HG03025 (cell line): ENCODE data around the gene KRTAP4-11.
"Not testable (repeated sequence)": the region's sequence is repeated elsewhere in the genome, so short reads cannot be mapped to it uniquely, and the experiment has no call there.

Experiments used
- ATAC-seq: cut with Tn5 transposase; IDR thresholded peaks from one replicate; pipeline ENCODE4 v1.9.1; 2021; ENCODE audit warnings: mild to moderate bottlenecking, moderate library complexity; ENCODE audit not compliant: unreplicated experiment, low FRiP score

The KRTAP4-11 gene

DNA sequence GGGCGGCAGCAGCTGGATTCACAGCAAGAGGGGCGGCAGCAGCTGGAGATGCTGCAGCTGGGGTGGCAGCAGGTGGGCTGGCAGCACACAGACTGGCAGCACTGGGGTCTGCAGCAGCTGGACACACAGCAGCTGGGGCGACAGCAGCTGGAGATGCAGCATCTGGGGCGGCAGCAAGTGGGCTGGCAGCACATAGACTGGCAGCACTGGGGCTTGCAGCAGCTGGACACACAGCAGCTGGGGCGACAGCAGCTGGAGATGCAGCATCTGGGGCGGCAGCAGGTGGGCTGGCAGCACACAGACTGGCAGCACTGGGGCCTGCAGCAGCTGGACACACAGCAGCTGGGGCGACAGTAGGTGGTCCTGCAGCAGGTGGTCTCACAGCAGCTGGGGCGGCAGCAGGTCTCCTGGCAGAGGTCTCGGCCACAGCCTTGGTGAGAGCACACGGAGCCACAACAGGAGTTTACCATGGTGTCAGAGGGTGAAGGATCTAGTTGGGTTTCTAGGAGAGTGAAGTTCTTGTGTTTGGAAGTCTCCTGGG lies at the start of gene KRTAP4-11:
KRTAP4-11 (minus strand) TSS at position 528 of the 541 bp plus-strand sequence; CDS start at position 470, 58 bp downstream.
- ATAC-seq: not testable (repeated sequence)

DNA sequence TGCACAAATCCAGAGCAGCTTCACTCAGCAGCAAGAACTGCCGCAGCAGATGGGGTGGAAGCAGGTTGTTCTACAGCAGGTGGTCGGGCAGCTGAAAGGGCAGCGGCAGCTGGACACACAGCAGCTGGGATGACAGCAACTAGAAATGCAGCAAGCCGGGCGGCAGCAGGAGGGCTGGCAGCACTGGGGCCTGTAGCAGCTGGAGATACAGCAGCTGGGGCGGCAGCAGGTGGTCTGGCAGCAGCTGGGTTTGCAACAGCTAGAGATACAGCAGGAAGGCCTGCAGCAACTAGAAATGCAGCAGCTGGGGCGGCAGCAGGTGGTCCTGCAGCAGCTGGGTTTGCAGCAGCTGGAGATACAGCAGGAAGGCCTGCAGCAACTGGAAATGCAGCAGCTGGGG lies 49.4 kb upstream of the KRTAP4-11 start:
- no peak for ATAC-seq

DNA sequence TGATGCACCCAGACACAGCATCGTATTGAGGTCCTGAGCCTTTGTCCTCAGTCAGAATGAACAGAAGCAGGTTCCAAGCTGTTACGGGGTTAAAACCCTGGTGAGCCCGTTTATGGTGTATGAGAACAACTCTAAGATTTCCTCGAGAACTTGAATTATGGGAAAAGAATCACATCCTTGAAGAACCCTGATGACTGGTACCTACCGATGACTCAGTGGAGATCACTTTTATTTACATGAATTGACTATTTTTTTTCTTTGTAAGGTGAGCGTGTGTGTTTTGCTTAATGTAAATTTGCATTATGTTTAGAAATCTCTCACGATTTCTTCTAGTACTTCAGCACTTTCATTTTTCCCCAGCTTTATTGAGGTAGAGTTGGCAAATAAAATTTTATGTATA lies 45.7 kb upstream of the KRTAP4-11 start:
- ATAC-seq: no peak

DNA sequence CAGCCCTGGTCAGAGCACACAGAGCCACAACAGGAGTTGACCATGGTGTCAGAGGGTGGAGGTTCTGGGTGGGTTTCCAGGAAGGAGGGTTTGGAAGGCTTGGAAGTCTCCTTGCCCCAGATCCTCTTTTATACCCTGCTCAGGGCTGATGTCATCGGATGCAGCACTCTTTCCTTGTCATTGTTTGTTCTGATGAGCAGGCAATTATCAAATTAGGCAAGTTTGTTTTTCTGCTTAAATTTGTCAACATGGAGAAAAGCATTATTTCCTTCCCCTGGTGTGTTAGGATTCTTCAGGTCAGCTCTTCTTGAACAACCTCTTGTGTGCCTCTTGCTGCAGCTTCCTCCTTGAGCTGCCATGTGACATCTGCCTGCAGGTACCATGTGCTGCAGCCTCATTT lies 42.5 kb upstream of the KRTAP4-11 start, which contains the start of gene KRTAP4-4:
KRTAP4-4 (minus strand) TSS at position 101 of the 400 bp plus-strand sequence; CDS start at position 44, 57 bp downstream.
- no peak for ATAC-seq

DNA sequence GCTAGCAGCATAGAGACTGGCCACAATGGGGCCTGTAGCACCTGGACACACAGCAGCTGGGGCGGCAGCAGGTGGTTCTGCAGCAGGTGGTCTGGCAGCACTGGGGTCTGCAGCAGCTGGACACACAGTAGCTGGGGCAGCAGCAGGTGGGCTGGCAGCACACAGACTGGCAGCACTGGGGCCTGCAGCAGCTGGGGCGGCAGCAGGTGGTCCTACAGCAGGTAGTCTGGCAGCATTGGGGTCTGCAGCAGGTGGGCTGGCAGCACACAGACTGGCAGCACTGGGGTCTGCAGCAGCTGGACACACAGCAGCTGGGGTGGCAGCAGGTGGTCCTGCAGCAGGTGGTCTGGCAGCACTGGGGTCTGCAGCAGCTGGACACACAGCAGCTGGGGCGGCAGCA lies 42.0 kb upstream of the KRTAP4-11 start:
- ATAC-seq: not testable (repeated sequence)

DNA sequence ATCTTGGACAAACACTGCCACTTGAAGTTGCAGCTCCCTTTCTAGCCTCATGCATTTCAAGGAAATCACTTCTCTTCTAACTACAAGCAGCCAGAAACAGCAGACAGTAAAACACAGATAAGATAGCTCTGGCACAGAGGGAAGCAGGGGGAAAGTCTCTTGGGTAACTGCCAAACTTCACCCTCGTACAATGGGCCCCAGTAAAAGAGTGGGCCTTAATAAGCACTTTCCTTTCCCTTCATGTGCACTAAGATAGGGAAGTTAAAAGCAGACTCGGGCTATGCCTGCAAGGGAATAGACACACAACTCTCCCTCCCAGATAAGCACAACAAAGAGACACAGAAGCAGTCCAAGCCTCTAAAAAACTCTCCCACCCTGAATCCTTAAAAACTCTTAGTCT lies 35.7 kb upstream of the KRTAP4-11 start:
- ATAC-seq: no peak

DNA sequence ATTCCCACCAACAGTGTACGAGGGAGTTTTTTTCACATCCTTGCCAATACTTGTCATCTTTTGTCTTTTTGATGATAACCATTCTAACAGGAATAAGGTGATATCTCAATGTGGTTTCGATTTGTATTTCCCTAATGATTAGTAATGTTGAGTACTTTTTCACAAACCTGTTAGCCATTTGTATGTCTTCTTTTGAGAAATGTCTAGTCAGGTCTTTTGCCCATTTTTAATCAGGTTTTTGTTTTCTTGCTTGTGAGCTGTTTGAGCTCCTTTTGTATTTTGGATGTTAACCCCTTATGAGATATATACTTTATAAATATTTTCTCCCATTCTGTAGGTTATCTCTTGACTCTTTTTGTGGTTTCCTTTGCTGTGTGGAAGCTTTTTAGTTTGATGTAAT lies 33.4 kb upstream of the KRTAP4-11 start:
- no peak for ATAC-seq

DNA sequence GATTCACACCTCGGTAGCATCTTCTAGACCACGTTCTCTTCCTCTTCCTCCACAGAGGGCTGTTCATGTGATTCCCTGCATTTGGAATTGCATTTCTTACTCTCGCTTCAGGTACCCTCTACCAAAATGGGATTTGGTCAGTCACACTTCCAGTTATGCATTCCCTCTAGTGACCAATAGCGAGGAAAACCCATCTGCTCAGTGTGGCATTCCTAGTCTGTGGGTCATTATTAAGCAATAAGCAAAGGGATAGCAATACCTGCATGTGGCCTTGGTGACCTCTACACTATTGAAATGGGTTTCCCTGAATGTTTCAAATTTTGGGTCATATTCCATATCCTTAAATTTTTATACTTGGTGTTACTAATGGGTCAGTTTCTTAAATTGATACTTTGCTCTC lies 31.9 kb upstream of the KRTAP4-11 start:
- no peak for ATAC-seq

DNA sequence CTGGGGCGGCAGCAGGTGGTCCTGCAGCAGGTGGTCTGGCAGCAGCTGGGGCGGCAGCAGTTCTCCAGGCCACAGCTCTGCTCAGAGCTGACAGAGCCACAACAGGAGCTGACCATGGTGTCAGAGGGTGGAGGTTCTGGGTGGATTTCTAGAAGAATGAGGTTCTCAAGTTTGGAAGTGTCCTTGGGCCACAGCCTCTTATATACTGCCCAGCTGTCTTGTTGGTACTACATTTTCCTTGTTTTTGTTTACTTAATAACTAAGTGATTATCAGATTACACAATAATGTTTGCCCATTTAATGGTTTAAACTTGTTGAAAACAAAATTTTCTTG lies 31.4 kb upstream of the KRTAP4-11 start, which contains the start of gene KRTAP4-5:
KRTAP4-5 (minus strand) TSS at position 174 of the 334 bp plus-strand sequence; CDS start at position 116, 58 bp downstream.
- no peak for ATAC-seq

DNA sequence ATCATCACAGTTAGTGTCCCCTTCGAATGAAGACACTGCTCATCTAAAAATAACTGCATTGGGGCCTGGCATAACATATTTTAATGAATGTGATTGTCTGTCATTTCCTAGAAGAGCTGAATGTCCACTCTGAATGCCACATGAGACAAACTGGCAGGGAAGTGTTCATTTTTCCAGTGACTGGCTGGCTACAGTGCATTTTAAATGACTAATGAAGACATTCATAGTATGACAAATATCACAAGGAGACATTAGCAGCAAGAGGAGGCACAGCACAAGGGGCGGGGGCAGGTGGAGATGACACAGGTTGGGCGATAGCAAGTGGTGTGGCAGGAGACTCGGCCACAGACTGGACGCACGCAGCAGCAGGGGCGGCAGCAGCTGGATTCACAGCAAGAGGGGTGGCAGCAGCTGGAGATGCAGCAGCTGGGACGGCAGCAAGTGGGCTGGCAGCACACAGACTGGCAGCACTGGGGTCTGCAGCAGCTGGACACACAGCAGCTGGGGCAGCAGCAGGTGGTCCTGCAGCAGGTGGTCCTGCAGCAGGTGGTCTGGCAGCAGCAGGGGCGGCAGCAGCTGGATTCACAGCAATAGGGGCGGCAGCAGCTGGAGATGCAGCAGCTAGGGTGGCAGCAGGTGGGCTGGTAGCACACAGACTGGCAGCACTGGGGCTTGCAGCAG lies 30.9 kb upstream of the KRTAP4-11 start:
- ATAC-seq: not testable (repeated sequence)

DNA sequence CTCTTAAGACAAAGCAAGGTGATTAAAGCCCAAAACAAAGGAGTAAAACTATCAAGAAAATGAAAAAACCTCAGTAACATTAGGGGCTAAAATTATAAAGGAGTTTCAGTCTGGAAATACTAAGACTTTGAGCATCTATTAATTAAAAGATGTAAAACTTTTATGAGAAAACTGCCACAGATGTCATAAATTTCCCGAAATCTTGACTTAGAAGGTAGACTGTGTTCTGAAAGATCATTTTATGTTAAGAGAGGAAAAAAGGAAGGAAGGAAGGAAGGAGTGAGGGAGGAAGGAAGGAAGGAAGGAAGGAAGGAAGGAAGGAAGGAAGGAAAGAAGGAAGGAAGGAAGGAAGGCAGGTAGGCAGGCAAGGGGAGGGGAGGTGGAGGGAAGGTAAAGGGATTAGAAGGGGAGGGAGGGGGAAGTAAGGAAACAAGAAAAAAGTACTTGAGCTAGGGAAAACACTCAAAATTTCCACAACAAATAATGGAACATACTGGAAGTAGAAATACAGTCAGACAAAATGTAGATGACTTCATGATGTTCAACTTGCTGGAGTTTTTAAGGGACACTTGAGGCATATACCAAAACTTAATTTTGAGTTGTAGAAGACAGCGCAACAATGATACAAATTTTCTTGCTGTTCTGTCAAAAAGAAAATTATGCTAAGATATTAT lies 29.5 kb upstream of the KRTAP4-11 start:
- ATAC-seq: no peak

DNA sequence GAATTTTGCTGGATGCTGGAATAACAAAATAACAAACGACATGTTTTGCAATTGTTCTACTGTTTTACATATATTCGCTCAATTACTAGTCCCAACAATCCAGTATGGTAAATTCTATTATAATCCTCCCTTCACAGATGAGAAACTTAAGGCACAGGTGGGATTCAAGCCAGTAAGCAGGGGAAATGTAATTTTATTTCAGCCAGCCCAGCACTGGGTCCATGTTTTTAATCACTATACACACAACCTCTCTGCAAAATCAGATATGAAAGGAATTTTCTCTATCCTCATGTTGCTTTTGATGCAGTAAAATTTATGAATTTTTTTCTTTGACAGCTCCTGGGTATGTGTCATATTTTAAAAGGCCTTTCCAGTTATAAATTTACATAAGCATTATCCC lies 27.1 kb upstream of the KRTAP4-11 start:
- no peak for ATAC-seq

DNA sequence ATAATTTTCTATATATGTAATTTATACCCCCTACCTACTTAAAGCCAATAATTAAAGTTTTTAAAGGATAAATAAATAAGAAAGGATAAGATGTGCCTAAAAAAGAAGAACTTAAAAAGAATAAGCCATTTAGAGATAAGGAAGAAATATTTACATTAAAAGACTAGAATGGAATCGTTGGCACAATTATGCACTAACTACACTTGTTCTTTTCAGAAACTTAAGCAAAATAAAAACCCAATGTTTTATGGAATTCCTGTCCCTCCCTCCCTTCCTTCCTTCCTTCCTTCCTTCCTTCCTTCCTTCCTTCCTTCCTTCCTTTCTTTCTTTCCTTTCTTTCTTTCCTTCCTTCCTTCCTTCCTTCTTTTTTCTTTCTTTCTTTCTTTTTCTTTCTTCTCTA lies 26.7 kb upstream of the KRTAP4-11 start:
- ATAC-seq: no peak

DNA sequence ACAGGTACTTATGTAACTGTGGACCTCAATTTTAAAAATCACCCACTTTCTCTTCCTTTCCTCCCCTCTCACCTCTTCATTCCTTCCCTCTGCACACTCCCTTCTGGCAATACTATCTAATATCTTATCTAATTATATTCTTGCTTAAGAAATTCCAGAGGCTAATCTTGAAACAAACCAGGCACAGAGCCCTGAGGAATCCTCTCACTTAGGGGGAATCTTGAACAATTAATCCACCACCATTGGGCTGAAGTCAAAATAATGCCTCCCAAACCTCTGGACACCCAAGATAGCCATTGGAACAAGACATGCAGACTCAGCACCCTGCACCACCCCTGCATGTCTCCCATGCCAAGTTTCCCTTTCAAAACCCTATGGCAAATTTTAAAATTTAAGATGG lies 23.2 kb upstream of the KRTAP4-11 start:
- ATAC-seq: no peak

DNA sequence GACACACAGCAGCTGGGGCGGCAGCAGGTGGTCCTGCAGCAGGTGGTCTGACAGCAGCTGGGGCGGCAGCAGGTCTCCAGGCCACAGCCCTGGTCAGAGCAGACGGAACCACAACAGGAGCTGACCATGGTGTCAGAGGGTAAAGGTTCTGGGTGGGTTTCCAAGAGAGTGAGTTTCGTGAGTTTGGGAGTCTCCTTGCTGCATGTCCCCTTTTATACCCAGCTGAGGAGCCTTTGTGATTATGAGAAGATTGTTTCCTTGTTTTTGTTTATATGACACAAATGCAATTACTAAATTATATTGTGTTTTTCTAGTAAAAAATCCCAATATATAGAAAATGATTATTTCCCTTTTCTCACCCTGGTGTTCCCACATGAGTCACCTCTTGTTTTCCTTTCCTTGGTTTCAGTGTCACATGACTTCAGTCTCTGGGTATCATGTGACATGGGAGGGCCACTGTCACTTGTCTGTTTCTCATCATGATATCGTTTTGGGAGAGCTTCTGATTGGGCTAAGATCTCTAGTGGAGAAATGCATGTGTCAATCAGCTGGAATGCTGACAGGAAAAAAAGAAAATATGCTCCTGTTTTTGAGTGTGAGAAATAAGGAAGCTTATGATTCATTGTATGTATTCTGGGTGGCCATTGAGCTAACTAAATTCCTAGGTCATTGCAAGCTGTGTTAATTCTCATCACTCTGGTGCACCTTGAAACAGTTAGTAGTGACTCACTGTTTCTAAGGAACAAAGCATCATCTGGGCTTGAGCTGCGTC lies 22.4 kb upstream of the KRTAP4-11 start, which contains the start of gene KRTAP4-6:
KRTAP4-6 (minus strand) TSS at position 185 of the 772 bp plus-strand sequence; CDS start at position 128, 57 bp downstream.
- ATAC-seq: no peak

DNA sequence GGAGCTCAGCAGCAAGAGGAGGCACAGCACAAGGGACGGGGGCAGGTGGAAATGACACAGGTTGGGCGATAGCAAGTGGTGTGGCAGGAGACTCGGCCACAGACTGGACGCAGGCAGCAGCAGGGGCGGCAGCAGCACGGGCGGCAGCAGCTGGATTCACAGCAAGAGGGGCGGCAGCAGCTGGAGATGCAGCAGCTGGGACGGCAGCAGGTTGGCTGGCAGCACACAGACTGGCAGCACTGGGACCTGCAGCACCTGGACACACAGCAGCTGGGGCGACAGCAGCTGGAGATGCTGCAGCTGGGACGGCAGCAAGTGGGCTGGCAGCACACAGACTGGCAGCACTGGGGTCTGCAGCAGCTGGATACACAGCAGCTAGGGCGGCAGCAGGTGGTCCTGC lies 21.7 kb upstream of the KRTAP4-11 start:
- not testable (repeated sequence) for ATAC-seq

DNA sequence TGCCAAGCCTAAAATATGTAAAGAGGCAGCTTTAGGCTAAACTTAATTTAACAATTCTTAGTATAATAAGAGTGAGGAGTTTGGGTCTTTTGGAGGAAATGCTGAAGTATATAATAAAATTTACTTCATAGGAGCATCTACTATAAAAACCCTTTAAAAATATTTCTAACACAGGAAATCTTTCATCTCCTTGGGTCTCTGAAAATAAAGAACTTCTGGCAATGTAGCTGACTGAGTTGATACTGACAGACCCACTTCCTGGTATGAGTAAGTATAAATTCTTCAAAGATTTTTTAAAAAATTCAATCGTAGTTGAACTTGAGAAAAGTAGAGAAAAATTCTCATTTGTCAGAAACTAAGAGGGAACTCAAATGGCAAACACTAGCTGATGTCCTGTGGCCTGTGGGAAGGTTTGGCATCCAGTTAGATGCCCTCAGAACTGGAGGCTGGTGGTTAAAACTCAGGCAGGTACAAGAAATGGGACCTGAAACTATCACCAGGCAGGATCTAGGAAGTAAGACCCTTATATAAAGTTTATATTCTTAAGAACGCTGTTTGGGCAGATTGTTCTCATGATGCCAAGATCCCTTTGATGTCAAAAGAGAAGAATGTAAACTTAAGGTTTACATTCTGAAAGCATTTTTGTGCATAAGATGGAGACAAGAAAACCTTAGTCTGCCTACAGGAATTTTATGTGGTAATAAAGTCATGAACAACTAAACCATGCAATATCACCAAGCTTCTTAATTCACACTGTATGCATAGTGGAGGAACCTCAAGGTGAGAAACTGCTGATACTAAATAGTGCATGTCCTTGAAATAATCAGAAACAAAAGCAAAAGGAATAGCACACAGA lies 15.9 kb upstream of the KRTAP4-11 start:
- no peak for ATAC-seq

DNA sequence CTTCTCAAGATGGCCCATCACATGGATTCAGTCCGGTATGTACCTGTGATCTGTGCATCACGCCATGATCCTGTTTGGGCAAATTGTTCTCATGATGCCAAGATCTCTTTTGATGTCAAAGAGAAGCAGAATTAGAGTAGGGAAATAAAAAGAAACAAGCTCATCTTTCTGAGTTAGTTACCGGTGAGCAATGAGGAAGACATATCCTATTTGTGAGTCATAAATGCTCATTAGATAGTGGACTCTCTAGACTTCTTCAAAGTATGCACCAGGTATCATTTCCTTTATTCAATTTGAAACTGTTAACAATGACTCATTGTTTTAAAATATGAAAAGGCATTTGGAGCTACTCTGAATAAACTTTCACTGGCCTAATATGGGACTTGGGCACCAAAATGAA lies 13.8 kb upstream of the KRTAP4-11 start:
- ATAC-seq: no peak

DNA sequence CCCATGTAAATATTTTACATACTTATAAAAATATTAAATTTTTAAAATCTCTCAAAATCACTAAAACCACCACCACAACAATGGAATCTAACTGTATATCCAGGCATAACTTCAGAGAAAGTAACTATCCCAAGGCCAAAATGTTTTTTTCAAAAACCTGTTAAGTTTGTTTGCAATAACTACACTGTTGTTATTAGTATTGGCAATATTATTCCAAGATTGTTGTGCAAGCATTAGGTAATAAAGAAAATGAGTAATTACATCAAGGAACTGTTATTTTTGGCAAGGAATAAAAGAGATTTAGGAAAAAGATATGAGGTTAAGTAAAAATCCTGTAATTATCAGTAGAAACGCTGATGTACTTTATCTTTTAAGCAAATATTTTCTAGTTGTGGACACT lies 9.2 kb upstream of the KRTAP4-11 start:
- ATAC-seq: no peak

DNA sequence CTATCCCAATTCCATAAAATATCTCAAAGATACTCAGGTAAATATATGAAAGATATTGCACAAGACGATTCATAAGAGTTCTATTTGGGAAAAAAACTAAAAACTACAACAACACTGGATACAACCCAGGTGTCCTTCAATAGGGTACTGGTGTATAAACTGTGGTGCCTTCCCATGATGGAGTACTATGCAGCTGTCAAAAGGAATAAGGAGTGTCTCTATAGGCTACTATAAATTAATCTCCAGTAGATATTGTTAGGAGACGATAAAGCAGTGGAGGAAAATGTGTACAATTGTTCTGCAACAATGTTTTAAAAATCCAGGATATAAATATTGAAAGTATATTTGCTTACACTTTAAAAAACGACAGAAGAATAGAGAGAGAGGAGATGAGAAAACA lies 8.2 kb upstream of the KRTAP4-11 start:
- ATAC-seq: no peak
